Hepatocyte (in vitro differentiated cells): Measurements from ENCODE around the gene SLC15A4. TPM values are rescaled to one million over a fixed set of nuclear protein-coding genes. Genes with fewer than 3 reads are reported as not detected.

Experiments
- DNase-seq: peaks from one replicate; pipeline ENCODE4 v3.0.0-alpha.2; 2016; ENCODE audit warnings: low spot score
- H2AFZ ChIP-seq: fragments of 200-600 bp; sonication (generic); 2 replicates; pipeline ENCODE4 v1.6.0; 2016; ENCODE audit warnings: antibody characterized with exemption, mild to moderate bottlenecking
- H3K27ac ChIP-seq: fragments of 200-600 bp; sonication (generic); 2 replicates; pipeline ENCODE4 v1.5.1; 2016; ENCODE audit warnings: mild to moderate bottlenecking
- H3K27me3 ChIP-seq: fragments of 200-600 bp; sonication (generic); 2 replicates; pipeline ENCODE4 v1.6.1; 2016
- H3K36me3 ChIP-seq: fragments of 200-600 bp; sonication (generic); replicated peaks from 2 replicates; pipeline ENCODE4 v1.5.1; 2016; ENCODE audit warnings: low read depth; ENCODE audit not compliant: insufficient read depth
- H3K4me1 ChIP-seq: fragments of 200-600 bp; sonication (generic); 2 replicates; pipeline ENCODE4 v1.5.1; 2016; ENCODE audit warnings: mild to moderate bottlenecking, moderate library complexity; ENCODE audit not compliant: insufficient read depth
- H3K4me2 ChIP-seq: fragments of 200-600 bp; sonication (generic); 2 replicates; pipeline ENCODE4 v1.6.0; 2016
- H3K4me3 ChIP-seq: fragments of 200-600 bp; sonication (generic); 2 replicates; pipeline ENCODE4 v1.5.1; 2016; ENCODE audit warnings: mild to moderate bottlenecking
- H3K79me2 ChIP-seq: fragments of 200-600 bp; sonication (generic); 2 replicates; pipeline ENCODE4 v1.6.0; 2017; ENCODE audit warnings: mild to moderate bottlenecking
- H3K9me2 ChIP-seq: fragments of 200-600 bp; sonication (generic); replicated peaks from 2 replicates; pipeline ENCODE4 v1.6.0; 2017; ENCODE audit warnings: mild to moderate bottlenecking; ENCODE audit not compliant: insufficient read depth
- H3K9me3 ChIP-seq: fragments of 200-600 bp; sonication (generic); 2 replicates; pipeline ENCODE4 v1.5.1; 2016; ENCODE audit warnings: low read depth, mild to moderate bottlenecking
- H4K20me1 ChIP-seq: fragments of 200-600 bp; sonication (generic); 2 replicates; pipeline ENCODE4 v1.6.0; 2016; ENCODE audit warnings: mild to moderate bottlenecking; ENCODE audit not compliant: insufficient read depth, poor library complexity, severe bottlenecking
- EZH2 ChIP-seq: fragments of 200-600 bp; sonication (generic); IDR thresholded peaks from 2 replicates; pipeline ENCODE4 v1.6.1; 2016; ENCODE audit warnings: antibody characterized with exemption, mild to moderate bottlenecking, borderline replicate concordance
- EZH2phosphoT487 ChIP-seq: fragments of 200-600 bp; sonication (generic); IDR thresholded peaks from one replicate; pipeline ENCODE4 v1.6.1; 2018; ENCODE audit warnings: antibody characterized with exemption, mild to moderate bottlenecking, low read depth, moderate library complexity; ENCODE audit not compliant: unreplicated experiment, severe bottlenecking
- WGBS: methylation state at CpG from one replicate; pipeline ENCODE4 v1.1.6; 2016; ENCODE audit warnings: low lambda C conversion rate; ENCODE audit errors: missing lambda C conversion rate; 5-methylcytosine and 5-hydroxymethylcytosine counted together
- polyA plus RNA-seq: library from polyadenylated mRNA; unstranded; fragments of >200 nt; fragmentation: Nextera tagmentation; extraction: Ambion mirVana; gene quantifications from 2 replicates; pipeline ENCODE4 v1.2.1, GENCODE V29; 2016
- total RNA-seq: library from RNA; depleted of rRNA; stranded (reverse); fragments of >200 nt; gene quantifications from 2 replicates; pipeline ENCODE4 v1.2.3, GENCODE V29; 2014
- TF ChIP-seq, protein P1 (sequence below): fragments of 200-600 bp; sonication (generic); IDR thresholded peaks from 2 replicates; pipeline ENCODE4 v1.5.1; 2016; ENCODE audit warnings: antibody characterized with exemption, mild to moderate bottlenecking; ENCODE audit not compliant: poor library complexity

SLC15A4 gene
- total and polyA plus RNA-seq, 2 experiments from 2014 or later, result 33.6 to 48.5 TPM

DNA sequence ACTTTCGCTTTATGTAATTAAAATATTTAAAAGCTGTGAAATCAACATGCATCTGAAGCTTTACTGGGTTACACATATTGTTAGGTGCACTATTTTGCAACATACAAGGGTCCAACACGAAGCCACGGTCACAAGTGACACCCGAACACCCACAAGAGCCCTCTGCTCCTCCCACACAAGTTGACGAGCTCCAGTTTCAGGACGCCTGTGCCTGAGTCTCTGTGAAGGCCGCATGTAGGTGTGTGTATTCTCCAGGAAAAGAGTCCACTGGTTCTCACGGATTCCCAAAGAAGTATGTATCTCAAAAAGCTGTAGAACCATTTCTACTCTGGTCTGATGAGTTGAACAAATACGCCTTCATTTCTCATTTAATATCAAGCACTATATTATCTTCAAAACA is 12.0 kb downstream of the SLC15A4 start:
- Histone ChIP-seq H4K20me1 (peaks cover 25% of the 10 kb centered on the region), H2AFZ (no peak overlapping the region)
- DNase-seq, result no peak

DNA sequence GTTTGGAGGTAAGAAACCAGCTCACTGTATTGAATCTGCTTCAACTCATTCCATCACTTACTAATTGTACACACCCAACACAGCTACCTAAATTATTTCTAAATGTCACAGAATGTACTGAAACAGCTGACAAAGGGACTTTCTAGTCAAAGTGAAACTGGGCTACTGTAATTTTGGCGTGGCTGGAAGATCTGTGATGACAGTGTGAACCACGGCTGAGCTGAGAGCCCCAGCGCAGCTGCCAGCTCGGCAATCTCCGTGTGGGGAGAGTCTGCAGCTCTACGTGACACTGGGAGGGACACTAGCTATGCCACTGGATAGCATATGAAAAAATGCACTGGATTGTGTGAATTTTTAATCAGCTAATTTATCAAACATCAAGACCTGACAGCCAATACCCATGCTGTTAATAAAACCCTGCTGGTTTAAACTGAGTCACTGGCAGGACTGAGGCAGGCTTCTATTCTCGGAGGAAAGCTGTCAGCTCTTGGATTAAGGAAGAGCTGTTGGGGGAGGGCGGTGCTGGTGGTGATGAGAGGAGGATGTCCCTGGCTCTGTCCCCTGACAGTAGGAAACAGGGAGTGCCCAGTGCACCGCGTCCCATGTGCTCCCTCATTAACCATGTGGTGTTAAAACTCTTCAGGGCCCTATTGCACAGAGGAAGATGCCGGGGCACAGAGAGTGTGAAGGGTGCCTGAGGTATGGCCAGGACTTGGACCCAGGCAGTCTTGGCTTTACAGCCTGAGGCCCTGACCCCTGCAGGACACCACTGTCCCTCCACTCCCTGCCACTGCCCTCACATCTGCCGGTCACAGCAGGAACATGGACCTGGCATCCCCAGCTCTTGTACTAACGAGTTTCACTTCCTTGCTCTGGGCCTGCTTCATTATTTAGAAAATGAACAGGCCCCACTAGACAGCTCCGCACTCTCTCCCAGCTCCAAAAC is 13.3 kb downstream of the SLC15A4 start:
- Histone ChIP-seq H3K79me2 (peaks cover 60% of the 10 kb centered on the region), H4K20me1 (peaks cover 11% of the 10 kb centered on the region), H3K9me3 (no peaks in the 10 kb centered on the region), H3K36me3 (no peaks in the 10 kb centered on the region), H2AFZ (no peak overlapping the region), H3K4me1 (no peaks in the 10 kb centered on the region), H3K4me2 (no peak overlapping the region), H3K27ac (no peak overlapping the region), H3K27me3 (no peaks in the 10 kb centered on the region), H3K9me2 (no peaks in the 10 kb centered on the region), H3K4me3 (no peak overlapping the region)
- 81% methylated on average over 14 of the region's 14 CpGs for WGBS
- no peak for TF ChIP-seq EZH2
- no peak for TF ChIP-seq EZH2phosphoT487
- TF ChIP-seq, protein P1, sequence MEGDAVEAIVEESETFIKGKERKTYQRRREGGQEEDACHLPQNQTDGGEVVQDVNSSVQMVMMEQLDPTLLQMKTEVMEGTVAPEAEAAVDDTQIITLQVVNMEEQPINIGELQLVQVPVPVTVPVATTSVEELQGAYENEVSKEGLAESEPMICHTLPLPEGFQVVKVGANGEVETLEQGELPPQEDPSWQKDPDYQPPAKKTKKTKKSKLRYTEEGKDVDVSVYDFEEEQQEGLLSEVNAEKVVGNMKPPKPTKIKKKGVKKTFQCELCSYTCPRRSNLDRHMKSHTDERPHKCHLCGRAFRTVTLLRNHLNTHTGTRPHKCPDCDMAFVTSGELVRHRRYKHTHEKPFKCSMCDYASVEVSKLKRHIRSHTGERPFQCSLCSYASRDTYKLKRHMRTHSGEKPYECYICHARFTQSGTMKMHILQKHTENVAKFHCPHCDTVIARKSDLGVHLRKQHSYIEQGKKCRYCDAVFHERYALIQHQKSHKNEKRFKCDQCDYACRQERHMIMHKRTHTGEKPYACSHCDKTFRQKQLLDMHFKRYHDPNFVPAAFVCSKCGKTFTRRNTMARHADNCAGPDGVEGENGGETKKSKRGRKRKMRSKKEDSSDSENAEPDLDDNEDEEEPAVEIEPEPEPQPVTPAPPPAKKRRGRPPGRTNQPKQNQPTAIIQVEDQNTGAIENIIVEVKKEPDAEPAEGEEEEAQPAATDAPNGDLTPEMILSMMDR, result no peak
- DNase-seq, result no peak

More for the DNA sequence above, 12.0 kb downstream of the SLC15A4 start:
- no peaks in the 10 kb centered on the region for H3K36me3 ChIP-seq
- 94% methylated on average over 9 of the region's 9 CpGs for WGBS
- no peaks in the 10 kb centered on the region for H3K9me3 ChIP-seq
- H3K27me3 ChIP-seq, result no peaks in the 10 kb centered on the region
- no peak overlapping the region for H3K4me3 ChIP-seq
- TF ChIP-seq, protein P1, result no peak
- TF ChIP-seq EZH2 (no peak), EZH2phosphoT487 (no peak)
- no peak overlapping the region for H3K27ac ChIP-seq
- H3K4me2 ChIP-seq, result no peak overlapping the region
- H3K4me1 ChIP-seq, result no peaks in the 10 kb centered on the region
- H3K79me2 ChIP-seq, result peaks cover 74% of the 10 kb centered on the region
- H3K9me2 ChIP-seq, result no peaks in the 10 kb centered on the region

DNA sequence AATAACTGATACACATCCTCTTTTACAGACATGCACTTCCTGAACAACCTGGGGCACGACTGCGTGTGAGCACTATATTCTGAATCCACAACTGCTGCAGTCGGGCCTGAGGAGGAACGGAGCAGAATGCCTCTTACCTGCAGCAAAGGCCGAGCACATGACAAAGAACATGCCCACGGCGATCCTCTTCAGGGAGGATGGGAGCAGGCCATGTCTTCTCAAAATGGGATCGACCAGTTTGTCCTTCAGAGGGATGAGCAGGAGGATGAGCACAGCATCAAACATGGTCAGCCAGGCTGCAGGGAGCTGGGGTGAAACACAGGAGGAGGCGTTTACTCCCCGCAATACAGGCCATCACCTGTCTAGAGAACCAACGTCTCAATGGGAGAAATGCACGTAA is 15.1 kb downstream of the SLC15A4 start:
- no peak for TF ChIP-seq EZH2phosphoT487
- TF ChIP-seq EZH2, result no peak
- TF ChIP-seq, protein P1, result no peak
- no peak overlapping the region for H3K4me3 ChIP-seq
- no peak overlapping the region for H3K4me2 ChIP-seq
- no peak overlapping the region for H2AFZ ChIP-seq
- DNase-seq, result no peak
- peaks cover 58% of the 10 kb centered on the region for H3K79me2 ChIP-seq
- H3K4me1 ChIP-seq, result no peaks in the 10 kb centered on the region
- peaks cover 11% of the 10 kb centered on the region for H4K20me1 ChIP-seq
- no peak overlapping the region for H3K27ac ChIP-seq
- no peaks in the 10 kb centered on the region for H3K9me2 ChIP-seq
- H3K36me3 ChIP-seq, result no peaks in the 10 kb centered on the region
- WGBS, result 91% methylated on average over 12 of the region's 12 CpGs
- no peaks in the 10 kb centered on the region for H3K9me3 ChIP-seq
- no peaks in the 10 kb centered on the region for H3K27me3 ChIP-seq
